GM12892 (cell line): ENCODE results near the gene NME3.

ENCODE experiments used
- POLR2A ChIP-seq: IDR thresholded peaks from 2 replicates; pipeline ENCODE4 v1.6.1; 2011; ENCODE audit warnings: low read depth, low read length, control low read depth
- POLR2AphosphoS5 ChIP-seq: IDR thresholded peaks from 2 replicates; pipeline ENCODE4 v1.6.1; 2011; ENCODE audit warnings: low read depth, low read length, control low read depth
- TAF1 ChIP-seq: IDR thresholded peaks from 2 replicates; pipeline ENCODE4 v1.6.1; 2011; ENCODE audit warnings: low read depth, mild to moderate bottlenecking, control low read depth, low read length, borderline replicate concordance

GRCh38 chr16:1785846-1786170, 14.5 kb upstream of the NME3 start:
- no peak for TF ChIP-seq POLR2AphosphoS5
- no peak for TF ChIP-seq POLR2A
- no peak for TF ChIP-seq TAF1
